ENCODE measurements around the gene LAPTM4A. TPM values are rescaled to one million over a fixed set of nuclear protein-coding genes. Genes with fewer than 3 reads are reported as not detected.

The LAPTM4A gene
- total and polyA plus RNA-seq, 5 donors from 2014 or later = 74.1 to 141 (median 131) TPM

GRCh38 chr2:20012032-20012281 is 39.5 kb downstream of the LAPTM4A start:
- no peaks in the 10 kb centered on the region for H3K9me3 ChIP-seq (ENCODE audit: control insufficient read depth in 2 of 2, low read length in 2 of 2)
- Mint-ChIP-seq H3K27ac (no peak overlapping the region), H3K36me3 (no peaks in the 10 kb centered on the region), H3K4me3 (peak overlapping the region in 3 of 4 donors; percentile 30 to 83 (median 77)), H3K9me3 (peaks cover 0 to 4% (median 0%) of the 10 kb centered on the region in 7 donors), H3K4me1 (peaks cover 0 to 12% (median 6%) of the 10 kb centered on the region in 4 donors), H3K27me3 (peaks cover 56% of the 10 kb centered on the region)
- no peak overlapping the region for H3K4me3 ChIP-seq (ENCODE audit: low read depth, low read length)
- DNase-seq = no peak
- peaks cover 12% of the 10 kb centered on the region for H3K4me1 ChIP-seq (ENCODE audit: control insufficient read depth, insufficient read depth, low read length, poor library complexity, severe bottlenecking)
- H3K27me3 ChIP-seq (ENCODE audit: control insufficient read depth, insufficient read depth, low read length) = peaks cover 41% of the 10 kb centered on the region
- H3K27ac ChIP-seq (ENCODE audit: insufficient read depth, low read length, poor library complexity, severe bottlenecking) = no peak overlapping the region
- ATAC-seq (ENCODE audit: low read depth in 2 of 2) = no peak
- no peaks in the 10 kb centered on the region for H3K36me3 ChIP-seq (ENCODE audit: control insufficient read depth, insufficient read depth, low read length)

GRCh38 chr2:20011276-20012031 is 40.0 kb downstream of the LAPTM4A start:
- peaks cover 12% of the 10 kb centered on the region for H3K4me1 ChIP-seq (ENCODE audit: control insufficient read depth, insufficient read depth, low read length, poor library complexity, severe bottlenecking)
- H3K4me3 ChIP-seq (ENCODE audit: low read depth, low read length) = no peak overlapping the region
- H3K27me3 Mint-ChIP-seq = peaks cover 61% of the 10 kb centered on the region
- no peaks in the 10 kb centered on the region for H3K9me3 ChIP-seq (ENCODE audit: control insufficient read depth in 2 of 2, low read length in 2 of 2)
- no peaks in the 10 kb centered on the region for H3K36me3 Mint-ChIP-seq
- H3K27me3 ChIP-seq (ENCODE audit: control insufficient read depth, insufficient read depth, low read length) = peaks cover 40% of the 10 kb centered on the region
- H3K9me3 Mint-ChIP-seq = peaks cover 0 to 4% (median 0%) of the 10 kb centered on the region in 7 donors
- no peak overlapping the region for H3K27ac ChIP-seq (ENCODE audit: insufficient read depth, low read length, poor library complexity, severe bottlenecking)
- peaks cover 0 to 12% (median 6%) of the 10 kb centered on the region in 4 donors for H3K4me1 Mint-ChIP-seq
- no peak for DNase-seq
- no peak overlapping the region for H3K27ac Mint-ChIP-seq
- ATAC-seq (ENCODE audit: low read depth in 2 of 2) = no peak
- H3K4me3 Mint-ChIP-seq = peak overlapping the region; percentile 23 to 83 (median 66)
- H3K36me3 ChIP-seq (ENCODE audit: control insufficient read depth, insufficient read depth, low read length) = no peaks in the 10 kb centered on the region

GRCh38 chr2:20008703-20009102 is 42.7 kb downstream of the LAPTM4A start:
- no peak for ATAC-seq (ENCODE audit: low read depth in 2 of 2)
- Mint-ChIP-seq H3K4me1 (peaks cover 0 to 12% (median 6%) of the 10 kb centered on the region in 4 donors), H3K4me3 (no peak overlapping the region), H3K9me3 (peaks cover 0 to 2% (median 0%) of the 10 kb centered on the region in 7 donors), H3K27ac (no peak overlapping the region), H3K27me3 (peaks cover 61% of the 10 kb centered on the region), H3K36me3 (no peaks in the 10 kb centered on the region)
- Histone ChIP-seq H3K36me3 (ENCODE audit: control insufficient read depth, insufficient read depth, low read length) (no peaks in the 10 kb centered on the region), H3K4me1 (ENCODE audit: control insufficient read depth, insufficient read depth, low read length, poor library complexity, severe bottlenecking) (peaks cover 12% of the 10 kb centered on the region), H3K4me3 (ENCODE audit: low read depth, low read length) (no peak overlapping the region), H3K27ac (ENCODE audit: insufficient read depth, low read length, poor library complexity, severe bottlenecking) (no peak overlapping the region), H3K27me3 (ENCODE audit: control insufficient read depth, insufficient read depth, low read length) (peaks cover 30% of the 10 kb centered on the region), H3K9me3 (ENCODE audit: control insufficient read depth in 2 of 2, low read length in 2 of 2) (no peaks in the 10 kb centered on the region)
- DNase-seq = no peak

GRCh38 chr2:20005891-20006470 is 45.4 kb downstream of the LAPTM4A start:
- Mint-ChIP-seq H3K27me3 (peaks cover 47% of the 10 kb centered on the region), H3K4me3 (no peak overlapping the region), H3K36me3 (no peaks in the 10 kb centered on the region), H3K9me3 (no peaks in the 10 kb centered on the region), H3K27ac (no peak overlapping the region), H3K4me1 (no peaks in the 10 kb centered on the region)
- H3K27me3 ChIP-seq (ENCODE audit: control insufficient read depth, insufficient read depth, low read length) = peaks cover 26% of the 10 kb centered on the region
- H3K27ac ChIP-seq (ENCODE audit: insufficient read depth, low read length, poor library complexity, severe bottlenecking) = no peak overlapping the region
- no peak overlapping the region for H3K4me3 ChIP-seq (ENCODE audit: low read depth, low read length)
- no peaks in the 10 kb centered on the region for H3K4me1 ChIP-seq (ENCODE audit: control insufficient read depth, insufficient read depth, low read length, poor library complexity, severe bottlenecking)
- H3K9me3 ChIP-seq (ENCODE audit: control insufficient read depth in 2 of 2, low read length in 2 of 2) = no peaks in the 10 kb centered on the region
- no peaks in the 10 kb centered on the region for H3K36me3 ChIP-seq (ENCODE audit: control insufficient read depth, insufficient read depth, low read length)
- ATAC-seq (ENCODE audit: low read depth in 2 of 2) (no peak), DNase-seq (no peak)

- Histone ChIP-seq H3K4me3 (ENCODE audit: low read depth, low read length) (no peak overlapping the region), H3K27me3 (ENCODE audit: control insufficient read depth, insufficient read depth, low read length) (peaks cover 26% of the 10 kb centered on the region), H3K27ac (ENCODE audit: insufficient read depth, low read length, poor library complexity, severe bottlenecking) (no peak overlapping the region), H3K9me3 (ENCODE audit: control insufficient read depth in 2 of 2, low read length in 2 of 2) (no peaks in the 10 kb centered on the region), H3K36me3 (ENCODE audit: control insufficient read depth, insufficient read depth, low read length) (no peaks in the 10 kb centered on the region), H3K4me1 (ENCODE audit: control insufficient read depth, insufficient read depth, low read length, poor library complexity, severe bottlenecking) (no peaks in the 10 kb centered on the region)
- H3K27ac Mint-ChIP-seq = no peak overlapping the region
- DNase-seq (no peak), ATAC-seq (ENCODE audit: low read depth in 2 of 2) (no peak)
- H3K4me1 Mint-ChIP-seq = no peaks in the 10 kb centered on the region
- H3K27me3 Mint-ChIP-seq = peaks cover 45% of the 10 kb centered on the region
- no peak overlapping the region for H3K4me3 Mint-ChIP-seq
- H3K36me3 Mint-ChIP-seq = no peaks in the 10 kb centered on the region
- H3K9me3 Mint-ChIP-seq = no peaks in the 10 kb centered on the region
Observed at GRCh38 chr2:20005067-20005627, 46.3 kb downstream of the LAPTM4A start.

- ATAC-seq (ENCODE audit: low read depth in 2 of 2) (no peak), DNase-seq (no peak)
- Mint-ChIP-seq H3K4me1 (no peaks in the 10 kb centered on the region), H3K36me3 (no peaks in the 10 kb centered on the region), H3K9me3 (no peaks in the 10 kb centered on the region), H3K27ac (no peak overlapping the region), H3K27me3 (peaks cover 45% of the 10 kb centered on the region), H3K4me3 (no peak overlapping the region)
- Histone ChIP-seq H3K4me3 (ENCODE audit: low read depth, low read length) (no peak overlapping the region), H3K4me1 (ENCODE audit: control insufficient read depth, insufficient read depth, low read length, poor library complexity, severe bottlenecking) (no peaks in the 10 kb centered on the region), H3K9me3 (ENCODE audit: control insufficient read depth in 2 of 2, low read length in 2 of 2) (no peaks in the 10 kb centered on the region), H3K27ac (ENCODE audit: insufficient read depth, low read length, poor library complexity, severe bottlenecking) (no peak overlapping the region), H3K36me3 (ENCODE audit: control insufficient read depth, insufficient read depth, low read length) (no peaks in the 10 kb centered on the region), H3K27me3 (ENCODE audit: control insufficient read depth, insufficient read depth, low read length) (peaks cover 28% of the 10 kb centered on the region)
Observed at GRCh38 chr2:20001361-20001863, 50.0 kb downstream of the LAPTM4A start.

- Mint-ChIP-seq H3K4me1 (peaks cover 9 to 18% (median 9%) of the 10 kb centered on the region in 4 donors), H3K27ac (no peak overlapping the region), H3K4me3 (peak overlapping the region in 2 of 4 donors; percentile 1 to 33), H3K9me3 (no peaks in the 10 kb centered on the region), H3K36me3 (no peaks in the 10 kb centered on the region), H3K27me3 (peaks cover 42% of the 10 kb centered on the region)
- Histone ChIP-seq H3K4me3 (ENCODE audit: low read depth, low read length) (no peak overlapping the region), H3K27me3 (ENCODE audit: control insufficient read depth, insufficient read depth, low read length) (peaks cover 32% of the 10 kb centered on the region), H3K9me3 (ENCODE audit: control insufficient read depth in 2 of 2, low read length in 2 of 2) (no peaks in the 10 kb centered on the region), H3K36me3 (ENCODE audit: control insufficient read depth, insufficient read depth, low read length) (no peaks in the 10 kb centered on the region), H3K4me1 (ENCODE audit: control insufficient read depth, insufficient read depth, low read length, poor library complexity, severe bottlenecking) (peaks cover 15% of the 10 kb centered on the region), H3K27ac (ENCODE audit: insufficient read depth, low read length, poor library complexity, severe bottlenecking) (no peak overlapping the region)
- DNase-seq (no peak), ATAC-seq (ENCODE audit: low read depth in 2 of 2) (no peak)
Observed at GRCh38 chr2:19993731-19994130, 57.7 kb downstream of the LAPTM4A start.

Data from CD4-positive, CD25-positive, alpha-beta regulatory T cell (primary cell).